C4-2B (cell line): ENCODE data around the gene SFTPB.

Experiments
- CTCF ChIP-seq: fragments of 450-650 bp; conservative IDR thresholded peaks from 2 replicates; pipeline ENCODE4 v1.5.1; 2017; ENCODE audit warnings: mild to moderate bottlenecking
- ZFX ChIP-seq: fragments of 450-650 bp; IDR thresholded peaks from 2 replicates; pipeline ENCODE4 v1.6.1; 2017

- no peak for TF ChIP-seq CTCF
- TF ChIP-seq ZFX: no peak
These were observed 39.3 kb downstream of the SFTPB start for GRCh38 chr2:85628658-85629057.
